HepG2 (cell line): Measurements from ENCODE around the gene DNAJA2. TPM values are rescaled to one million over a fixed set of nuclear protein-coding genes. Genes with fewer than 3 reads are reported as not detected.

Source experiments
- CC2D1A ChIP-seq: sonication (generic); formaldehyde crosslinking; IDR thresholded peaks from 2 replicates; pipeline ENCODE4 v1.8.1; 2023; ENCODE audit warnings: mild to moderate bottlenecking, missing genetic modification reagents
- EP300 ChIP-seq, 3 experiments: sonication (generic) in 1 of 3; formaldehyde crosslinking in 1 of 3; IDR thresholded peaks; 2 replicates each; pipeline versions ENCODE4 v1.5.1 to v1.6.1; 2011 to 2020; ENCODE audit warnings: low read depth in 2 of 3, low read length in 2 of 3, borderline replicate concordance in 1 of 3, improper control_type of control experiment in 1 of 3, mild to moderate bottlenecking in 1 of 3, missing genetic modification reagents in 1 of 3, moderate library complexity in 1 of 3
- HINFP ChIP-seq: sonication (generic); formaldehyde crosslinking; IDR thresholded peaks from 2 replicates; pipeline ENCODE4 v1.4.0; 2020; ENCODE audit warnings: low read depth, mild to moderate bottlenecking, missing genetic modification reagents
- MTF1 ChIP-seq: sonication (generic); formaldehyde crosslinking; IDR thresholded peaks from 2 replicates; pipeline ENCODE4 v1.5.0; 2020; ENCODE audit warnings: missing genetic modification reagents
- NR0B2 ChIP-seq: sonication (generic); formaldehyde crosslinking; IDR thresholded peaks from 2 replicates; pipeline ENCODE4 v1.4.0; 2020; ENCODE audit warnings: mild to moderate bottlenecking, missing genetic modification reagents
- PCBP2 ChIP-seq: fragments of 200-400 bp; formaldehyde crosslinking; optimal IDR thresholded peaks from 2 replicates; pipeline ENCODE3; 2018; ENCODE audit warnings: low read length, low read depth; ENCODE audit not compliant: poor library complexity, severe bottlenecking
- PHF20 ChIP-seq: sonication (generic); formaldehyde crosslinking; IDR thresholded peaks from 2 replicates; pipeline ENCODE4 v1.5.0; 2020; ENCODE audit warnings: mild to moderate bottlenecking, missing genetic modification reagents
- RARG ChIP-seq: sonication (generic); formaldehyde crosslinking; IDR thresholded peaks from 2 replicates; pipeline ENCODE4 v1.4.0; 2020; ENCODE audit warnings: low read depth, mild to moderate bottlenecking, missing genetic modification reagents
- RNF2 ChIP-seq: fragments of 450-650 bp; conservative IDR thresholded peaks from 2 replicates; pipeline ENCODE4 v1.6.1; 2016; ENCODE audit warnings: low read depth
- SMARCC2 ChIP-seq: fragments of 450-650 bp; IDR thresholded peaks from 2 replicates; pipeline ENCODE4 v1.6.1; 2017; ENCODE audit warnings: antibody characterized with exemption, mild to moderate bottlenecking
- SP1 ChIP-seq, 2 experiments: fragments of 450-650 bp in 1 of 2; sonication (generic) in 1 of 2; formaldehyde crosslinking in 1 of 2; IDR thresholded peaks; 2 replicates each; pipeline versions ENCODE4 v1.4.0 to v1.6.1; 2016 to 2020; ENCODE audit warnings: missing genetic modification reagents in 1 of 2
- SP140L ChIP-seq: sonication (generic); formaldehyde crosslinking; IDR thresholded peaks from 2 replicates; pipeline ENCODE4 v1.4.0; 2020; ENCODE audit warnings: missing genetic modification reagents, borderline replicate concordance
- TBL1XR1 ChIP-seq: fragments of 150-350 bp; IDR thresholded peaks from 2 replicates; pipeline ENCODE4 v1.6.1; 2014; ENCODE audit warnings: borderline replicate concordance, low read length; ENCODE audit not compliant: partially characterized antibody
- TBX3 ChIP-seq: fragments of 450-650 bp; IDR thresholded peaks from 2 replicates; pipeline ENCODE4 v1.6.1; 2017; ENCODE audit warnings: antibody characterized with exemption, mild to moderate bottlenecking, inconsistent platforms, borderline replicate concordance
- TRIM24 ChIP-seq: sonication (generic); formaldehyde crosslinking; IDR thresholded peaks from 2 replicates; pipeline ENCODE4 v1.8.0; 2022; ENCODE audit warnings: mild to moderate bottlenecking, missing genetic modification reagents
- ZNF142 ChIP-seq: sonication (generic); formaldehyde crosslinking; IDR thresholded peaks from 2 replicates; pipeline ENCODE4 v1.4.0; 2020; ENCODE audit warnings: missing genetic modification reagents
- ZNF317 ChIP-seq: sonication (generic); formaldehyde crosslinking; IDR thresholded peaks from 2 replicates; pipeline ENCODE4 v1.5.0; 2020; ENCODE audit warnings: mild to moderate bottlenecking, missing genetic modification reagents
- ZNF558 ChIP-seq: sonication (generic); formaldehyde crosslinking; IDR thresholded peaks from 2 replicates; pipeline ENCODE4 v1.9.0; 2022; ENCODE audit warnings: mild to moderate bottlenecking, missing genetic modification reagents, borderline replicate concordance
- ZNF652 ChIP-seq: IDR thresholded peaks from 2 replicates; pipeline ENCODE4 v1.6.1; 2016; ENCODE audit warnings: low read depth, borderline replicate concordance
- ZNF724P ChIP-seq: sonication (generic); formaldehyde crosslinking; IDR thresholded peaks from 2 replicates; pipeline ENCODE4 v1.8.0; 2022; ENCODE audit warnings: missing genetic modification reagents, borderline replicate concordance
- ZNF891 ChIP-seq: sonication (generic); formaldehyde crosslinking; IDR thresholded peaks from 2 replicates; pipeline ENCODE4 v1.5.0; 2020; ENCODE audit warnings: mild to moderate bottlenecking, missing genetic modification reagents
- polyA plus RNA-seq, 8 experiments: library from polyadenylated mRNA; depleted of rRNA in 3 of 8; stranded (reverse) in 7 of 8; unstranded in 1 of 8; fragments of >200 nt; fragmentation: Illumina TruSeq in 4 of 8; extraction: Trizol in 4 of 8; gene quantifications; 2 replicates each; pipeline versions ENCODE4 v1.2.1 to v1.2.3, GENCODE V29; 2011 to 2016; ENCODE audit warnings: low read depth in 4 of 8, missing spikeins in 1 of 8, mixed read lengths in 1 of 8; ENCODE audit not compliant: insufficient read depth in 1 of 8
- total RNA-seq, 5 experiments: library from RNA; depleted of rRNA; stranded (reverse); fragments of >200 nt; fragmentation: Illumina TruSeq; extraction: Trizol; gene quantifications; 2 replicates each; pipeline ENCODE4 v1.2.3, GENCODE V29; 2016; ENCODE audit warnings: low read depth in 1 of 5

The DNAJA2 gene
- total and polyA plus RNA-seq, 2 of the 13 experiments (the other 11 are each of a cell fraction or from before 2014, with no cell fraction given) = 25.4 to 176 TPM

GRCh38 chr16:46991729-46992704 is 18.5 kb upstream of the DNAJA2 start (continued):
- TF ChIP-seq ZNF142 (CRISPR knock-in tag) (no peak), SP140L (CRISPR knock-in tag) (no peak), RNF2 (no peak), TBL1XR1 (no peak), TBX3 (no peak), NR0B2 (peak; percentile 46; the same call in 1 of the 2 replicates), CC2D1A (CRISPR knock-in tag) (no peak), MTF1 (no peak), EP300 (IDR thresholded peaks at IDR 0.05; ENCODE audit: low read depth in 2 of 2, low read length in 2 of 2) (no peak), EP300 (CRISPR knock-in tag; IDR thresholded peaks at IDR 0.05; ENCODE audit: borderline replicate concordance) (no peak), PHF20 (CRISPR knock-in tag) (peak; percentile 44; the same call in 1 of the 2 replicates), ZNF652 (CRISPR knock-in tag) (no peak), HINFP (CRISPR knock-in tag) (no peak), ZNF724P (CRISPR knock-in tag) (no peak), ZNF891 (CRISPR knock-in tag) (0 out of 2 replicates have a peak, but pooled peaks have one; percentile 21), ZNF317 (no peak), ZNF558 (CRISPR knock-in tag) (no peak), SMARCC2 (no peak), RARG (no peak), SP1 (IDR thresholded peaks at IDR 0.05) (no peak), SP1 (CRISPR knock-in tag; IDR thresholded peaks at IDR 0.05) (peak; percentile 33; the same call in 1 of the 2 replicates), PCBP2 (no peak), TRIM24 (CRISPR knock-in tag) (no peak)
